ENCODE results near the gene SCARB1. TPM values are rescaled to one million over a fixed set of nuclear protein-coding genes. Genes with fewer than 3 reads are reported as not detected.
A peak's percentile ranks its signal among the peaks of the same experiment; 100 is the strongest.

Gene SCARB1
- total RNA-seq, 2 experiments from 2014 or later, result 36.2 to 38.1 TPM

DNA sequence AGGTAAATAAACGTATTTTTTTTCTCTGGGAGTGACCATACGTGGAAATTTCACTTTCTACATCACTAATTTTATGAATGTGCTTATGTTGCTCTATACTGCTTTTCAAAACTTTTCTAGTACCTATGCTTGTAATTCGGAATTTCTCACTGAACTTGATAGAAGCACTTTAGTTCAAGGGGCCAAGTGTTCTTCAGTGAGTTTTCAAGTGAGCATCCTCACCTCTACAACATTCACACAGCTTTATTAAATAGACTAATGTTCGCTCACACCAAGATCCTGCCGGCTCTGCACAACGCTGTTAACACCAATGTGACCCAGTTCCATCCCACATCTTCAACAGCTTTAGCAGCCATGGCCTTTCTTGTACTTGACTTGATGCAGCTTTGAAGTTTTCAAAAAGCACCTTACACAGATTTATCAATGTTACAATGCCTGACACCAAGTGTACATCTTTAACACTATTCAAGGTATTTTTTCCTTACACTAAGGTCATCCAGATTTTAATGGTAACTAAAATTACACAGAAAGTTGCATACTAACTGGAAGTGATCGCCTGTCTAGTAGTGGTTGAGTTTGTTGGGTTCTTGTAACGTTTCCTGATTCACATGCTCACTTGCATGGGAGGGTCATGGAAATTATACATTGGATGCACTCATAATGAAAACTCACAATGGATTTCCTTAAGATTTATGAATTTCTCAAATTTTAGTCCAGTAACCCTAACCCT lies 46.3 kb upstream of the SCARB1 start:
- peaks cover 40% of the 10 kb centered on the region for H3K36me3 Mint-ChIP-seq (ENCODE audit: low read depth)
- DNase-seq, result no peak
- TF ChIP-seq CTCF (IDR thresholded peaks at IDR 0.05), result no peak
- ChIA-PET POLR2A (interaction anchor here (0.7 to 4.2 kb wide), 9 partner anchors 11 to 161 kb away, joined by 3 to 39 read pairs (median 7); no protein-coding TSS in a partner anchor), CTCF (interaction anchor here (0.6 to 2.8 kb wide), 3 partner anchors 17 to 42 kb away, joined by 3 to 23 read pairs (median 3); no protein-coding TSS in a partner anchor)
- no peaks in the 10 kb centered on the region for H3K27me3 Mint-ChIP-seq
- H3K4me1 Mint-ChIP-seq (ENCODE audit: low read depth), result peaks cover 40% of the 10 kb centered on the region
- no peak overlapping the region for H3K27ac Mint-ChIP-seq
- ATAC-seq, result no peak
- H3K4me3 Mint-ChIP-seq, result peak overlapping the region; percentile 45
- intact Hi-C loops (cut with micrococcal nuclease), result loop anchor here (5.0 kb wide), 1 partner anchor 32 kb away; no protein-coding TSS in a partner anchor
- H3K9me3 Mint-ChIP-seq, result no peaks in the 10 kb centered on the region

- no peaks in the 10 kb centered on the region for H3K9me3 Mint-ChIP-seq
- peaks cover 14% of the 10 kb centered on the region for H3K36me3 Mint-ChIP-seq (ENCODE audit: low read depth)
- H3K27ac Mint-ChIP-seq, result peak overlapping the region; percentile 69
- no peaks in the 10 kb centered on the region for H3K27me3 Mint-ChIP-seq
- CTCF ChIA-PET, result interaction anchor here (0.6 to 5.4 kb wide), 35 partner anchors 11 to 874 kb away, joined by 3 to 153 read pairs (median 4); partner anchors contain the start of gene BRI3BP
- peaks cover 23% of the 10 kb centered on the region for H3K4me1 Mint-ChIP-seq (ENCODE audit: low read depth)
- peak; percentile 94 for ATAC-seq
- TF ChIP-seq CTCF (IDR thresholded peaks at IDR 0.05), result peak; percentile 99
- H3K4me3 Mint-ChIP-seq, result no peak overlapping the region
- POLR2A ChIA-PET, result interaction anchor here (0.6 to 1.5 kb wide), 7 partner anchors 9 to 417 kb away, joined by 3 to 13 read pairs (median 4); no protein-coding TSS in a partner anchor
- intact Hi-C loops (cut with micrococcal nuclease), result loop anchor here (5.0 kb wide), 1 partner anchor 36 kb away; no protein-coding TSS in a partner anchor
- DNase-seq, result peak; percentile 97
Measured at GRCh38 chr12:124906606-124907261, 43.1 kb upstream of the SCARB1 start.

- DNase-seq (no peak), ATAC-seq (no peak)
- CTCF ChIA-PET, result interaction anchor here (2.5 to 5.4 kb wide), 4 partner anchors 10 to 34 kb away, joined by 12 to 153 read pairs (median 20); no protein-coding TSS in a partner anchor
- no peaks in the 10 kb centered on the region for H3K9me3 Mint-ChIP-seq
- intact Hi-C loops (cut with micrococcal nuclease), result loop anchor here (5.0 kb wide), 1 partner anchor 38 kb away; no protein-coding TSS in a partner anchor
- no peaks in the 10 kb centered on the region for H3K36me3 Mint-ChIP-seq (ENCODE audit: low read depth)
- POLR2A ChIA-PET, result interaction anchor here (0.8 to 1.5 kb wide), 2 partner anchors 36 to 44 kb away, joined by 3 to 9 read pairs; no protein-coding TSS in a partner anchor
- peaks cover 5% of the 10 kb centered on the region for H3K4me1 Mint-ChIP-seq (ENCODE audit: low read depth)
- no peak overlapping the region for H3K27ac Mint-ChIP-seq
- no peaks in the 10 kb centered on the region for H3K27me3 Mint-ChIP-seq
- no peak for TF ChIP-seq CTCF (IDR thresholded peaks at IDR 0.05)
- no peak overlapping the region for H3K4me3 Mint-ChIP-seq
Measured at GRCh38 chr12:124904306-124905098, 40.8 kb upstream of the SCARB1 start.

- CTCF ChIA-PET, result interaction anchor here (1.1 to 4.0 kb wide), 2 partner anchors 16 to 38 kb away, joined by 4 to 19 read pairs; no protein-coding TSS in a partner anchor
- TF ChIP-seq CTCF (IDR thresholded peaks at IDR 0.05), result no peak
- DNase-seq (no peak), ATAC-seq (no peak)
- intact Hi-C loops (cut with micrococcal nuclease), result no loop called here
- Mint-ChIP-seq H3K27ac (no peak overlapping the region), H3K4me3 (no peak overlapping the region), H3K4me1 (ENCODE audit: low read depth) (peaks cover 15% of the 10 kb centered on the region), H3K9me3 (no peaks in the 10 kb centered on the region), H3K27me3 (no peaks in the 10 kb centered on the region), H3K36me3 (ENCODE audit: low read depth) (no peaks in the 10 kb centered on the region)
- POLR2A ChIA-PET, result no interaction called here
Measured at GRCh38 chr12:124902916-124903315, 39.3 kb upstream of the SCARB1 start.
